GM12801 (cell line): ENCODE measurements around the gene ABCD3.

Source experiments
- TF ChIP-seq, protein P1 (sequence below): IDR thresholded peaks from one replicate; pipeline ENCODE4 v1.5.1; 2011; ENCODE audit warnings: control low read depth; ENCODE audit not compliant: insufficient read length; ENCODE audit errors: extremely low read depth

The ABCD3 gene

DNA sequence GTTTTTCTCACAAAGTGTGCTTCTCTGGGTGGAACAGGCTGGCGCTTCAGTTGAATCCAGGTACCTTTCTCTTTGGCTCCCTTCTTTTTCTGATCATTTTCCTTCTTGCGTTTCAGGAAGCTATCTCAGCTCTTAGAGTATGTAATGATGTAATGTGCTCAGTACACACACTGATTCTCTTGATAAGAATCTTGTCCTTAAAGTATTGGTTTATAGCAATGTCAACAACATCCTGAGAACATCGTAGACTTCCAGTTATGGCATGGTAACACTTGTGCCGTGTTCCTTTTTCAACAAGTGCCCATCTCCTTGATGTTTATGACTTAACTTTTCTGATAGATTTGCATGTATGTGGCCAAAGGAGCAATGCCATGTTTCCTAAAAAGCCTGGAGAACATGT lies 11.7 kb upstream of the ABCD3 start:
- TF ChIP-seq, protein P1, sequence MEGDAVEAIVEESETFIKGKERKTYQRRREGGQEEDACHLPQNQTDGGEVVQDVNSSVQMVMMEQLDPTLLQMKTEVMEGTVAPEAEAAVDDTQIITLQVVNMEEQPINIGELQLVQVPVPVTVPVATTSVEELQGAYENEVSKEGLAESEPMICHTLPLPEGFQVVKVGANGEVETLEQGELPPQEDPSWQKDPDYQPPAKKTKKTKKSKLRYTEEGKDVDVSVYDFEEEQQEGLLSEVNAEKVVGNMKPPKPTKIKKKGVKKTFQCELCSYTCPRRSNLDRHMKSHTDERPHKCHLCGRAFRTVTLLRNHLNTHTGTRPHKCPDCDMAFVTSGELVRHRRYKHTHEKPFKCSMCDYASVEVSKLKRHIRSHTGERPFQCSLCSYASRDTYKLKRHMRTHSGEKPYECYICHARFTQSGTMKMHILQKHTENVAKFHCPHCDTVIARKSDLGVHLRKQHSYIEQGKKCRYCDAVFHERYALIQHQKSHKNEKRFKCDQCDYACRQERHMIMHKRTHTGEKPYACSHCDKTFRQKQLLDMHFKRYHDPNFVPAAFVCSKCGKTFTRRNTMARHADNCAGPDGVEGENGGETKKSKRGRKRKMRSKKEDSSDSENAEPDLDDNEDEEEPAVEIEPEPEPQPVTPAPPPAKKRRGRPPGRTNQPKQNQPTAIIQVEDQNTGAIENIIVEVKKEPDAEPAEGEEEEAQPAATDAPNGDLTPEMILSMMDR: no peak

DNA sequence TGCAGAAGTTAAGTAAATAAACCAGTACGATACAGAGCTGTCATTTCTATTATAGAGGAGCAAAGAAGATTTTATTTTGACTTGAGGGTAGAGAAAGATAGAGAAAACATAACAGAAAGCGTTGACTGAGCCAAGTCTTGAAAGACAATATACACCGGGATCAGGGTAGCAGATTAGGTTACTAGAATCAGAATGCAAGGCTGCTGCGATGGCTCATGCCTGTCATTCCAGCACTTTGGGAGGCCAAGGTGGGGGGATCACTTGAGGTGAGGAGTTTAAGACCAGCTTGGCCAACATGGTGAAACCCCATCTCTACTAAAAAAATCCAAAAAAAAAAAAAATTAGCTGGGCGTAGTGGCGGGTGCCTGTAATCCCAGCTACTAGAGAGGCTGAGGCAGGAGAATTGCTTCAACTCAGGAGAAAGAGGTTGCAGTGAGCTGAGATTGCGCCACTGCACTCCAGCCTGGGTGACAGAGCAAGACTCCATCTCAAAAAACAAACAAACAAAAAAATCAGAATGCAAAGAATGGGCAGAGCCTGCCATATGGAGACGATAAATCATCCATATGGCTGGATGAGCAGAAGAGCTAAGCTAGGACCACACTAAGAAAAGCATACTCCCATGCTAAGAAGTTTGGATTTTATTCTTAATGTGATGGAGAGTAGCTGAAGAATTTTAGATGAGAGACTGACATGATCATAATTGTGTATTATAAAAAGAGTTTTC lies 9.9 kb upstream of the ABCD3 start:
- TF ChIP-seq, protein P1: no peak

DNA sequence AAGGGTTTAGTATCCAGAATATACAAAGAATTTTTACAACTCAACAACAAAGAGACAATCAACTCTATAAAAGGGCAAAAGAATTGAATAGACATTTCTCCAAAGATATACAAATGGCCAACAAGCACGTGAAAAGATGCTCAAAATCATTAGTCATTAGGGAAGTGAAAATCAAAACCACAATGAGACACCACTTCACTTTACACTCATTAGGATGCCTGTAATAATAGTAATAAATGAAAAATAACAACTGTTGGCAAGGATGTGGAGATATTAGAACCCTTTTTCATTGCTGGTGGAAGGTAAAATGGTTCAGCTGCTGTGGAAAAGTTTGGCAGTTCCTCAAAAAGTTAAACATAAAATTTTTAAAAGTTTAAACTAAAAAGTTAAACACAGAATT lies 7.0 kb upstream of the ABCD3 start:
- TF ChIP-seq, protein P1: no peak

- TF ChIP-seq, protein P1: no peak
These were observed 4.9 kb upstream of the ABCD3 start for GRCh38 chr1:94413311-94413710.

- TF ChIP-seq, protein P1: no peak
These were observed 1.1 kb upstream of the ABCD3 start for GRCh38 chr1:94416901-94417727.

- TF ChIP-seq, protein P1: no peak
These were observed 536 bp upstream of the ABCD3 start for GRCh38 chr1:94417728-94417977.

DNA sequence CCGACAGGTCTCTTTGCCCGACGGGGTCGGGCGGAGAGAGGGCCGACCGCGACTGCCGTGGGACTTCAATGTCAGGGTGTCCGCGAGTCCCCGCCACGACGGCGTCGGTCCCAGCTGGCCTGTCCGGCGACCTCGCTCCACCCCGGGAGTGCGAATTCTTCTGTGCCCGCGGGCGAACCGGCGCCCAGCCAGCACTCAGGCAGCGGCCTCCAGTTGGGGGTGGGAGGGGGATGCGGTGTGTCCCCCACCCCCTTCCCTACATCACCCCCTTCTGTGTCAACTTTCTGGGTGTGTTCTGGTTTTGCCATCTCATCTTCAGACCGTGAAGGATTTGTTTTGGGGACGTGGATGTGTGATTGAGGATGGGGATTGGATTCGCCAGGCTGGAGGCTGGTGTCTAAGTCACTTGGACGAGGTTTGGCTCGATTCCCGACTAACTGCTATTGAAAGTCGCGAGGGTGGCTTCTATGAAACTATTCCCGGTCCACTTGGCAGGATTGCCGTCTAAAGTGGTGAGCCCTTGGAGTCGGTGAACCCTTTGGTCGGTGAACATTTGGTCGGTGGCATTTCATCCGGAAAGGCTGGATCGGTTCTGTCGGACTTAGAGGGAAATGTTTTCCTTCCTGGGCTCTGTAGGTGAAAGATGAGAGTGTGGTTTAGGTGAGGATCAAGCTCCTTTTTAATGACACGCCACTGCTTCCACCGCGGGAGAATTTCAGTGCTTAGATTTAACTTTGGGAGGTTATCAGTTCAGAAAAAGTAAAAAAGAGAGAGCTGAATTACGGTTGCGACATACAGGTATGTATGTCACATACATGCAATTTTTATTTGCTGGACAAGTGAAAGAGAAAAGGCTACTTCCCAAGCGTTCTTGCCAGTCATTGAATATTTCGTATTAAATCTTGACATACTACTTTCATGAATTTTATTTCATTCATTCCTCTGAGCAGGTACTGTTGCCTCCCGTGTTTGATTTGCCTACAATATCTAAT lies 771 bp downstream of the ABCD3 start:
- TF ChIP-seq, protein P1: no peak
